Trophoblast cell (in vitro differentiated cells and primary cell): ENCODE measurements around the gene SLC66A3.

Source experiments
- DNase-seq, 2 donors: peaks; one replicate each; pipeline ENCODE4 v3.0.0-alpha.2; 2016
- H2AFZ ChIP-seq: 2 replicates; pipeline ENCODE4 v1.6.1; 2013; ENCODE audit warnings: low read length, moderate library complexity, mild to moderate bottlenecking; ENCODE audit not compliant: insufficient read depth, poor library complexity
- H2AK5ac ChIP-seq: 2 replicates; pipeline ENCODE4 v1.6.1; 2013; ENCODE audit warnings: mild to moderate bottlenecking, low read length
- H2BK120ac ChIP-seq: 2 replicates; pipeline ENCODE4 v1.6.1; 2013; ENCODE audit warnings: low read length, mild to moderate bottlenecking, moderate library complexity; ENCODE audit not compliant: insufficient read depth, poor library complexity
- H2BK12ac ChIP-seq: 2 replicates; pipeline ENCODE4 v1.6.1; 2013; ENCODE audit warnings: mild to moderate bottlenecking, low read length, moderate library complexity
- H2BK5ac ChIP-seq: 2 replicates; pipeline ENCODE4 v1.6.1; 2013; ENCODE audit warnings: low read length, low read depth, moderate library complexity, mild to moderate bottlenecking; ENCODE audit not compliant: poor library complexity
- H3K14ac ChIP-seq: 2 replicates; pipeline ENCODE4 v1.6.1; 2013; ENCODE audit warnings: mild to moderate bottlenecking, low read length
- H3K18ac ChIP-seq: 2 replicates; pipeline ENCODE4 v1.6.1; 2013; ENCODE audit warnings: mild to moderate bottlenecking, low read length
- H3K23ac ChIP-seq: 2 replicates; pipeline ENCODE4 v1.6.1; 2013; ENCODE audit warnings: low read length
- H3K27ac ChIP-seq: 2 replicates; pipeline ENCODE4 v1.5.1; 2013; ENCODE audit warnings: low read depth, mild to moderate bottlenecking, inconsistent platforms, low read length, moderate library complexity
- H3K27me3 ChIP-seq: 2 replicates; pipeline ENCODE4 v1.6.1; 2013; ENCODE audit warnings: inconsistent platforms, mild to moderate bottlenecking, low read length, moderate library complexity; ENCODE audit not compliant: insufficient read depth
- H3K36me3 ChIP-seq, 2 experiments: 1 replicate in 1 of 2; 2 replicates in 1 of 2; pipeline ENCODE4 v1.6.1; 2013; ENCODE audit warnings: low read length in 2 of 2, mild to moderate bottlenecking in 2 of 2, moderate library complexity in 1 of 2; ENCODE audit not compliant: insufficient read depth in 2 of 2, control insufficient read depth in 1 of 2
- H3K4ac ChIP-seq: 2 replicates; pipeline ENCODE4 v1.6.1; 2013; ENCODE audit warnings: low read depth, mild to moderate bottlenecking, low read length, moderate library complexity
- H3K4me1 ChIP-seq, 2 experiments: 1 replicate in 1 of 2; 2 replicates in 1 of 2; pipeline ENCODE4 v1.6.1; 2013; ENCODE audit warnings: low read length in 2 of 2, mild to moderate bottlenecking in 2 of 2, moderate library complexity in 1 of 2; ENCODE audit not compliant: insufficient read depth in 2 of 2, control insufficient read depth in 1 of 2
- H3K4me2 ChIP-seq: 2 replicates; pipeline ENCODE4 v1.6.1; 2013; ENCODE audit warnings: inconsistent platforms, mild to moderate bottlenecking, low read length, moderate library complexity
- H3K4me3 ChIP-seq: 2 replicates; pipeline ENCODE4 v1.5.1; 2013; ENCODE audit warnings: mild to moderate bottlenecking, low read depth, low read length, inconsistent platforms
- H3K79me1 ChIP-seq: one replicate; pipeline ENCODE4 v1.6.1; 2013; ENCODE audit warnings: low read length
- H3K79me2 ChIP-seq: 2 replicates; pipeline ENCODE4 v1.6.1; 2013; ENCODE audit warnings: low read length, mild to moderate bottlenecking; ENCODE audit not compliant: control insufficient read depth, insufficient read depth, poor library complexity
- H3K9ac ChIP-seq: 2 replicates; pipeline ENCODE4 v1.6.1; 2013; ENCODE audit warnings: mild to moderate bottlenecking, low read length
- H3K9me3 ChIP-seq: 2 replicates; pipeline ENCODE4 v1.6.1; 2013; ENCODE audit warnings: low read depth, mild to moderate bottlenecking, control low read depth, inconsistent platforms, low read length; ENCODE audit not compliant: insufficient read depth
- H4K12ac ChIP-seq: 2 replicates; pipeline ENCODE4 v1.6.1; 2013; ENCODE audit warnings: low read depth, mild to moderate bottlenecking, low read length, moderate library complexity
- H4K8ac ChIP-seq: 2 replicates; pipeline ENCODE4 v1.6.1; 2013; ENCODE audit warnings: low read depth, mild to moderate bottlenecking, low read length, moderate library complexity
- H4K91ac ChIP-seq: one replicate; pipeline ENCODE4 v1.6.1; 2013; ENCODE audit warnings: low read depth, mild to moderate bottlenecking, low read length, moderate library complexity
- WGBS: extraction: QIAGEN DNeasy Blood & Tissue Kit; methylation state at CpG from one replicate; pipeline ENCODE4 v1.1.7; 2013; ENCODE audit warnings: missing lambda C conversion rate; ENCODE audit not compliant: insufficient read length, insufficient coverage; ENCODE audit errors: extremely low coverage; 5-methylcytosine and 5-hydroxymethylcytosine counted together

Gene SLC66A3

GRCh38 chr2:11187083-11187619 lies 31.9 kb downstream of the SLC66A3 start:
- H3K36me3 ChIP-seq: peaks cover 4 to 7% of the 10 kb centered on the region in 2 experiments
- H3K14ac ChIP-seq: no peak overlapping the region

DNA sequence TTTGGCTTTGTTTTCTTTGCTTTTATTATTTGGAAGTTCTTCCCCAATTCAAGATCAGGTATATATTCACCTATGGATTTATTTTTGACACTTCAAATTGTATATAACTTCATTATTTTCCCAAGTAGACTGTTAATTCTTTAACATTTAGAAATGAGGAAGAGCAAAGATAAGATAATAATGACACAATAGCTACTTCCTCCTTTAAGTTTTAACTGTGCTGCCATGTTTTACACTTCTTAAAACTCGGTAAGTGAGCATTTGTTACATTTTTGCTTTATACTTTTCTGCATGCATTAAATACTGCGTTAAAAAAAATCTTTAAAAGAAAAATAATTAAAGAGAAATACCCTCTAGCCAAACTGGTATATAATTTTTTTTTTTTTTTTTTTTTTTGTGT lies 32.5 kb downstream of the SLC66A3 start:
- no peaks in the 10 kb centered on the region for H3K79me2 ChIP-seq
- H3K4me2 ChIP-seq: no peak overlapping the region
- no peak overlapping the region for H3K18ac ChIP-seq
- H2BK12ac ChIP-seq: no peak overlapping the region
- no peak overlapping the region for H3K27ac ChIP-seq
- no peak overlapping the region for H3K9ac ChIP-seq
- no peak overlapping the region for H2BK5ac ChIP-seq
- H2AK5ac ChIP-seq: no peak overlapping the region
- no peaks in the 10 kb centered on the region for H3K9me3 ChIP-seq
- H4K91ac ChIP-seq: no peak overlapping the region
- no peaks in the 10 kb centered on the region for H3K4me1 ChIP-seq
- no peak overlapping the region for H3K23ac ChIP-seq
- H3K27me3 ChIP-seq: no peaks in the 10 kb centered on the region
- no peak overlapping the region for H3K14ac ChIP-seq
- H3K4ac ChIP-seq: no peak overlapping the region
- no peak overlapping the region for H4K8ac ChIP-seq
- H2AFZ ChIP-seq: no peak overlapping the region
- no peak for DNase-seq
- H4K12ac ChIP-seq: no peak overlapping the region
- H2BK120ac ChIP-seq: no peak overlapping the region
- peaks cover 5 to 9% of the 10 kb centered on the region in 2 experiments for H3K36me3 ChIP-seq
- WGBS: no CpG with 5 or more reads among the region's 2 CpGs
- no peak overlapping the region for H3K4me3 ChIP-seq
- H3K79me1 ChIP-seq: peaks cover 2% of the 10 kb centered on the region

More at GRCh38 chr2:11187083-11187619, 31.9 kb downstream of the SLC66A3 start:
- Histone ChIP-seq H3K4me1 (no peaks in the 10 kb centered on the region), H4K91ac (no peak overlapping the region), H3K23ac (no peak overlapping the region), H2BK5ac (no peak overlapping the region), H3K79me2 (no peaks in the 10 kb centered on the region), H2BK120ac (no peak overlapping the region), H2AK5ac (no peak overlapping the region), H4K12ac (no peak overlapping the region), H3K9ac (no peak overlapping the region), H3K79me1 (peaks cover 2% of the 10 kb centered on the region), H3K4ac (no peak overlapping the region), H3K4me3 (no peak overlapping the region), H3K9me3 (no peaks in the 10 kb centered on the region), H3K27ac (no peak overlapping the region), H3K4me2 (no peak overlapping the region), H2BK12ac (no peak overlapping the region), H2AFZ (no peak overlapping the region), H4K8ac (no peak overlapping the region), H3K27me3 (no peaks in the 10 kb centered on the region), H3K18ac (no peak overlapping the region)
- peak; percentile 33 to 72 for DNase-seq
- WGBS: no CpG with 5 or more reads among the region's 7 CpGs

DNA sequence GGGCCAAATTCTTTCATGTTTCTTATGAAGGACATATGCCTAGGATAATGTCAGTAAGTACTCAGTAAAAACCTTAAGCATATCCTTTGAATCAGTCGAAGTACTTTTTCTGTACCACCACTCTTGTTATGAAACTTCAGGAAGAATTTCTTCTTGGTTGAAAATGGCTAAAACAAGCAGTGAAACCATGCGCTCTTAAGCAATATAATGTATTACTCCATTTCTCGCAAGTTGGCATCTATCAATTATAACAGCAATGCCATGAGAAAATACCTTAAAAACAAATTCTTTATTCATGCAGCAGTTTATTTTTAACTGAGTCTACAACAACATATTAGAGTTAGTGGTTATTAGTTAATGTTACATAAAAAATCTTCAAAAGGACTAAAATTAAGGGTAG lies 41.0 kb downstream of the SLC66A3 start:
- H2BK5ac ChIP-seq: no peak overlapping the region
- no peak overlapping the region for H4K12ac ChIP-seq
- DNase-seq: no peak
- H3K27ac ChIP-seq: no peak overlapping the region
- no peaks in the 10 kb centered on the region for H3K79me1 ChIP-seq
- no peak overlapping the region for H3K9ac ChIP-seq
- H3K14ac ChIP-seq: no peak overlapping the region
- no peak overlapping the region for H2AK5ac ChIP-seq
- WGBS: no CpG with 5 or more reads among the region's 3 CpGs
- no peaks in the 10 kb centered on the region for H3K27me3 ChIP-seq
- no peak overlapping the region for H3K4ac ChIP-seq
- H4K91ac ChIP-seq: no peak overlapping the region
- H3K79me2 ChIP-seq: no peaks in the 10 kb centered on the region
- no peak overlapping the region for H2AFZ ChIP-seq
- H3K36me3 ChIP-seq: peaks cover 8 to 14% of the 10 kb centered on the region in 2 experiments
- H3K4me1 ChIP-seq: no peaks in the 10 kb centered on the region
- H3K9me3 ChIP-seq: no peaks in the 10 kb centered on the region
- H4K8ac ChIP-seq: no peak overlapping the region
- no peak overlapping the region for H3K4me2 ChIP-seq
- H2BK120ac ChIP-seq: no peak overlapping the region
- no peak overlapping the region for H2BK12ac ChIP-seq
- no peak overlapping the region for H3K18ac ChIP-seq
- H3K4me3 ChIP-seq: no peak overlapping the region
- H3K23ac ChIP-seq: no peak overlapping the region

DNA sequence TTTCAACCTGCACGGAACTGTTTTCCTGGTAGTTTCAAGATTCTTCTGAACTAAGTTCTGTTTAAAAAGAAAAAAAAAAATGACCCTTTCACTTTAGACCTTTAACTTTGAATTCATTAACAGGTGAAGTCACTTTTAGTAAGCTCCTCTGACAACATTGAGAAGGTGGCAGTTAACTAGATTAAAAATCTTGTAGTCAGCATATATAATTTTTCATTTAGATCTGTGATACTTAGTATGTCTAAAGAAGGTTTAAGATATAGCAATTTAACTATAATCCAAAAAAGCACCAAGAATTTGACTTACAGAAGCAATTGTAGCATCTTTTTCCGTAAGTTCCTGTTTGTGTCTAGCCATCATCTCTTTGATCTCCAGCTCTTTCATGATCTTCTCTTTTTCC lies 45.4 kb downstream of the SLC66A3 start:
- no peak overlapping the region for H3K23ac ChIP-seq
- no peak overlapping the region for H3K14ac ChIP-seq
- no peaks in the 10 kb centered on the region for H3K4me1 ChIP-seq
- no peaks in the 10 kb centered on the region for H3K79me1 ChIP-seq
- no peak overlapping the region for H4K91ac ChIP-seq
- H3K9me3 ChIP-seq: no peaks in the 10 kb centered on the region
- H2BK12ac ChIP-seq: no peak overlapping the region
- H3K4ac ChIP-seq: no peak overlapping the region
- H3K27ac ChIP-seq: no peak overlapping the region
- no peak for DNase-seq
- no peak overlapping the region for H2AFZ ChIP-seq
- no peaks in the 10 kb centered on the region for H3K79me2 ChIP-seq
- H3K18ac ChIP-seq: no peak overlapping the region
- H3K36me3 ChIP-seq: peaks cover 4 to 11% of the 10 kb centered on the region in 2 experiments
- no peak overlapping the region for H3K4me3 ChIP-seq
- no peaks in the 10 kb centered on the region for H3K27me3 ChIP-seq
- H2AK5ac ChIP-seq: no peak overlapping the region
- H2BK5ac ChIP-seq: no peak overlapping the region
- no peak overlapping the region for H4K12ac ChIP-seq
- no peak overlapping the region for H3K4me2 ChIP-seq
- no peak overlapping the region for H2BK120ac ChIP-seq
- no peak overlapping the region for H3K9ac ChIP-seq
- H4K8ac ChIP-seq: no peak overlapping the region
- WGBS: no CpG with 5 or more reads among the region's 2 CpGs
